Brain microvascular endothelial cell (primary cell): Measurements from ENCODE around the gene ZBTB4.
"Not testable (repeated sequence)": the region's sequence is repeated elsewhere in the genome, so short reads cannot be mapped to it uniquely, and the experiment has no call there.

Experiments used
- DNase-seq: peaks from one replicate; pipeline ENCODE4 v3.0.0-alpha.2; 2020
- H3K27ac ChIP-seq: fragments of 250-450 bp; sonication (Bioruptor Pico); 2 replicates; pipeline ENCODE4 v1.5.1; 2020; ENCODE audit warnings: mild to moderate bottlenecking, moderate library complexity
- H3K27me3 ChIP-seq: fragments of 250-450 bp; sonication (Bioruptor Pico); replicated peaks from 2 replicates; pipeline ENCODE4 v1.5.1; 2020; ENCODE audit warnings: mild to moderate bottlenecking
- H3K36me3 ChIP-seq: fragments of 250-450 bp; sonication (Bioruptor Pico); replicated peaks from 2 replicates; pipeline ENCODE4 v1.5.1; 2020; ENCODE audit warnings: mild to moderate bottlenecking
- H3K4me3 ChIP-seq: 2 replicates; pipeline ENCODE4 v1.5.1; 2011; ENCODE audit warnings: low read depth, mild to moderate bottlenecking, control low read depth, low read length, moderate library complexity
- in situ Hi-C: cut with HindIII; loops from 2 replicates; pipeline ENCODE4 v1.10.0; 2017; ENCODE audit warnings: low sequenced_read_pairs, low pct_ligation_motif_present
- TF ChIP-seq, protein P1 (sequence below): IDR thresholded peaks from 2 replicates; pipeline ENCODE4 v1.5.1; 2011; ENCODE audit warnings: low read depth, mild to moderate bottlenecking, moderate library complexity, low read length, control low read depth, inconsistent platforms; ENCODE audit errors: missing control alignments

ZBTB4 gene

DNA sequence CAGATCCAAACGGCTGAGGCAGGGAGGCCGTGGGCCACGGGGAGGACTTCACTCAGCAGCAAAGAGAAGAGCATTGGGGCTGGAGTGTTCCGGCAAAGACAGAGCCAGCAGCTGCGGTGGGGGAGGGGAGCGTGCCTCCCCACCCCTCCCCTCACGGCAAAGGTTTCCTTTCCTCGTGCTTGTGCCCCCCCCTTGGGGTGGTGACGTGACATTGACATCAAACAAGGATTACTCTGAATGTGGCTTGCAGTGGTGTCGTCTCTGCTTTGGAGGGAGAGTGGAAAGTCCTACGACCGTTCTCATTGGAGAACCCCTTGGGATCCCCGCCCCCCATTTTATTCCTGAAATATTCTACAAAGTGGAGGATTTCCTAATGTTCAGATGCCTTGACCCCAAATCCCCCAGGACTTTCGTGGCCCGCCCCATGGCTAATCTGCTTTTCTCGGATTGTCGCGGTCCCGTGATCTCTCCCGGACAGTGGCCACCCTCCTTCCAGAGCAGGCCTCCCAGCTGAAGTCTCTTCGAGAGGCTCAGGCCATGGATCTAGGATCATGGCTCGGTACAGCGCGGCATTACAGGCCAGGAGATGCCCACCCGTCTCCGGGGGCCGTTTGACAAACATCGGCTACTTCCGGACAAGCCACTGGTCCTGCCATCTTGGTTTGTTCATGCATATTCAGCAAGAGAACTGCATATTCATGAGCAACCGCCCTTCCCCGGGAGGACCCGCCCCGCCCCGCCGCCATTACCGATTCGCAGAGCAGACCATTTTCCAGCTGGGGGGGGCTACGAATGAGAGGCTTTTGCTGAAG, 4.0 kb upstream of the ZBTB4 start:
- H3K36me3 ChIP-seq, result no peaks in the 10 kb centered on the region
- H3K4me3 ChIP-seq, result peak overlapping the region; percentile 87

DNA sequence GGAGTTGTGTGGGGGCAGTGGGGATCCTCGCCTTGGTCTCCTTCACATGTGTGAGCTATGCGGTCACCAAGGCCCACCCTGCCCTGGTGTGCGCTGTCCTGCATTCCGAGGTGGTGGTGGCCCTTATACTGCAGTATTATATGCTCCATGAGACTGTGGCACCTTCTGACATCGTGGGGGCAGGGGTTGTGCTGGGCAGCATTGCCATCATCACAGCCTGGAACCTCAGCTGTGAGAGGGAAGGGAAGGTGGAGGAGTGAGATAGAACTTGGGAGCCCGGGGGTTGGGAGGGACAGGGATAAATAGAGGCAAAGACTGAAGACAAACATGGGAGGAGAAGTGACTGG, 3.3 kb upstream of the ZBTB4 start:
- H3K36me3 ChIP-seq, in situ Hi-C loops, DNase-seq, H3K4me3 ChIP-seq, H3K27me3 ChIP-seq, H3K27ac ChIP-seq: not testable (repeated sequence)

More for the DNA sequence above, 4.0 kb upstream of the ZBTB4 start:
- TF ChIP-seq, protein P1, sequence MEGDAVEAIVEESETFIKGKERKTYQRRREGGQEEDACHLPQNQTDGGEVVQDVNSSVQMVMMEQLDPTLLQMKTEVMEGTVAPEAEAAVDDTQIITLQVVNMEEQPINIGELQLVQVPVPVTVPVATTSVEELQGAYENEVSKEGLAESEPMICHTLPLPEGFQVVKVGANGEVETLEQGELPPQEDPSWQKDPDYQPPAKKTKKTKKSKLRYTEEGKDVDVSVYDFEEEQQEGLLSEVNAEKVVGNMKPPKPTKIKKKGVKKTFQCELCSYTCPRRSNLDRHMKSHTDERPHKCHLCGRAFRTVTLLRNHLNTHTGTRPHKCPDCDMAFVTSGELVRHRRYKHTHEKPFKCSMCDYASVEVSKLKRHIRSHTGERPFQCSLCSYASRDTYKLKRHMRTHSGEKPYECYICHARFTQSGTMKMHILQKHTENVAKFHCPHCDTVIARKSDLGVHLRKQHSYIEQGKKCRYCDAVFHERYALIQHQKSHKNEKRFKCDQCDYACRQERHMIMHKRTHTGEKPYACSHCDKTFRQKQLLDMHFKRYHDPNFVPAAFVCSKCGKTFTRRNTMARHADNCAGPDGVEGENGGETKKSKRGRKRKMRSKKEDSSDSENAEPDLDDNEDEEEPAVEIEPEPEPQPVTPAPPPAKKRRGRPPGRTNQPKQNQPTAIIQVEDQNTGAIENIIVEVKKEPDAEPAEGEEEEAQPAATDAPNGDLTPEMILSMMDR, result no peak
- DNase-seq, result peak; percentile 91
- in situ Hi-C loops, result no loop called here
- Histone ChIP-seq H3K27me3 (no peaks in the 10 kb centered on the region), H3K27ac (peak overlapping the region; percentile 99)

DNA sequence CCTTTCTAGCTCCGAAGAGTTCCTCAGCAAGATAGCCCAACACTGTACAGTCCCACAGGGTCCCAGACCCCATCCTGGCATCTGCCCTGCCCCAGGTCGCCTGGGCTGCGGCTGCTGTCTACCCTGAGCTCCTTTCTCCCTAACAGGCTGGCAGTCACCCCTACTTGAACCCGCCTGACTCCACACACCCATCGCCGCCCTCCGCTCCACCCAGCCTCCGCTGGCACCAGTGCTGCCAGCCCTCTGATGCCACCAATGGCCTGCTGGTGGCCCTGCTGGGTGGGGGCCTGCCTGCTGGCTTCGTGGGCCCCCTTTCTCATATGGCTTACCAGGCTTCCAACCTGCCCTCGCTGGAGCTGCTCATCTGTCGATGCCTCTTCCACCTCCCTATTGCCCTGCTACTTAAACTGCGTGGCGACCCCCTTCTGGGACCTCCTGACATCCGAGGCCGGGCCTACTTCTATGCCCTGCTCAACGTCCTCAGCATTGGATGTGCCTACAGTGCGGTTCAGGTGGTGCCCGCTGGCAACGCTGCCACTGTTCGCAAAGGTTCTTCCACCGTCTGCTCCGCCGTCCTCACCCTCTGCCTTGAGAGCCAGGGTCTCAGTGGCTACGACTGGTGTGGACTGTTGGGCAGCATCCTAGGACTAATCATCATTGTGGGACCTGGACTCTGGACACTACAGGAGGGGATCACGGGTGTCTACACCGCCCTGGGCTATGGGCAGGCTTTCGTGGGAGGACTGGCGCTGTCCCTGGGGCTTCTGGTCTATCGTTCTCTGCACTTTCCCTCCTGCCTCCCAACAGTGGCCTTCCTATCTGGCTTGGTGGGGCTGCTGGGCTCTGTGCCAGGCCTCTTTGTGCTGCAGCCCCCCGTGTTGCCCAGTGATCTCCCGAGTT, 2.7 kb upstream of the ZBTB4 start:
- H3K27me3 ChIP-seq, H3K4me3 ChIP-seq, H3K36me3 ChIP-seq, H3K27ac ChIP-seq, in situ Hi-C loops, DNase-seq: not testable (repeated sequence)

DNA sequence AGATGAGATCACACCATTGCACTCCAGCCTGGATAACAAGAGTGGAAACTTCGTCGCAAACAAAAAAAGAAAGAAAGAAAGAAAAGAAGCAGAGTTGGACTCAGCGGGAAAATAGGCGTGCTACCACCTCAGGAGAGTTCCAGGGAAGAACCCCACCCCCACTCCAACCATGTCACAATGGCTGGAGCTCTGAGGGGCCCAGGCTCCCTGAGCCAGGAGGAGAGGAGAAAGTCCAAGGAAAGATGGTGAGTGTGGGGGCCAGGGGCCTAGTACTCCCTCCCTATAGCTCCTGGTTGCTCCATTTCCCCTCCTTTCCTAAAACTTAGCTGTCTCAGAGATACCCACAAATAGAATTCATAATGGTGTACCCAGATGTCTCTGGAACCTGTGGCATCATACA, 1.8 kb upstream of the ZBTB4 start, which contains the start of gene SLC35G6:
SLC35G6 (plus strand) TSS at position 172 of the 400 bp plus-strand sequence; CDS start at position 243, 71 bp downstream.
- H3K27ac ChIP-seq, H3K4me3 ChIP-seq, in situ Hi-C loops, H3K27me3 ChIP-seq, H3K36me3 ChIP-seq, DNase-seq: not testable (repeated sequence)

DNA sequence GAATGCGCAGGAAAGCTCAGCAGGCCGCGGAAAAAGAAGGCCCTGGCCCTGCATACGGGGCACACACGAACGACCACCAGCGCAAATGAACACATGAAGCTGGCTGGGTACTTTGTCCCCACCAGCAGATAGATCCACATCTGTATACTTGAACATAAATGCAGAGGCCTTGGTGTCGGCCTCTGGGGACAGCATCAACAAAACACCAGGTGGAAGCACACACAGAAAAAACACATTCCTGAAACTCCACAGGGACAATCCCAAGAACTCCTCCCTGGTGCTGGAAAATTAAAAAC, 606 bp upstream of the ZBTB4 start:
- in situ Hi-C loops, result no loop called here
- DNase-seq, result no peak
- peak overlapping the region; percentile 72 for H3K4me3 ChIP-seq

DNA sequence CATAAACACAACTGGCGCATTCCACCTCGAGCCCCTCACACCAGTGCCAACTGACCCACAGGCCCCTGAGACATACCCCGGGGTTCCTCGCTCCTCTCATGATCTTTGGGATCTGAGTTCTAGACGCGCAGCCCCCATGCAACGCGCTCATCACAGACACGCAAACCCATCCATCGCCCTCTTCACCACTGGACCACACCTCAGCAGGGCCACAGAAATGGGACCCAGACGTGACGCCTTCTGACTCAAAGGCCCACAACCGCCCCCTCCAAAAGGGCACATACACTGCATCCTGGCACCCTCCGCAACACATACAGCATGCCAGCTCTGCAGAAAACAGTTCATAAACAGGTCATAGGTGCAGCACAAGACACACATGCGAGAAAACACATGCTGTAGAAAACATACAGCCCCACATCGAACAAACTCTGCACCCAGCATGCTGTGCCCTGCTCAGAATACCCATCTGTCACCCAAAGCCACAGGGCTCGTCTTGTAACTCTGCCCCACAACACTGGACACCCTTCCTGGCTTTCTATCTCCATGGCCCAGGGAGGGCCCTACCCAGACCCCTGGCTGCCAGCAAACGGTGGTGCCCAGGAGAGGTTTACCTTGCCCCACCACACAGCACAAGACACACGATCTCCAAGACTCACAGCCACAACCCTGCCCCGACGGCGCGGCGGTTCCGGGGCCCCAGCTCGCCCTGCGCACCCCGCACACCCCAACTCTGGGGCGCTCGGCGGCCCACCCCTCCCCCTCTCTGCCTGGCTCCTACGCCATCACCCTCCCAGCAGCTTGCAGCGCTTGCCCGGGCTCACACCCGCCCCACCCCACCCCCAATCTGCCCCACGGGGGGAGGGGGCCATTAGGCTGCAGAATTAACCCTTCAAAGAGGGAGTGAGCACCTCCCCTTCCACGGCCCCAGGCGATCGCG, 887 bp downstream of the ZBTB4 start:
- DNase-seq, result no peak
- TF ChIP-seq, protein P1, result peak; percentile 1
- in situ Hi-C loops, result no loop called here
- no peaks in the 10 kb centered on the region for H3K27me3 ChIP-seq
- peak overlapping the region; percentile 78 for H3K27ac ChIP-seq
- H3K36me3 ChIP-seq, result no peaks in the 10 kb centered on the region
- peak overlapping the region; percentile 72 for H3K4me3 ChIP-seq

More for the DNA sequence above, 606 bp upstream of the ZBTB4 start:
- no peaks in the 10 kb centered on the region for H3K36me3 ChIP-seq
- peak overlapping the region; percentile 43 for H3K27ac ChIP-seq
- H3K27me3 ChIP-seq, result no peaks in the 10 kb centered on the region
- TF ChIP-seq, protein P1, result no peak
